Panc1 (cell line): ENCODE measurements around the gene ITGB5. TPM values are rescaled to one million over a fixed set of nuclear protein-coding genes. Genes with fewer than 3 reads are reported as not detected.
A peak's percentile ranks its signal among the peaks of the same experiment; 100 is the strongest.

Experiments used
- ATAC-seq: fragments of 200-7000 bp; cut with Tn5 transposase; 2 replicates; pipeline ENCODE4 v1.9.1; 2020; ENCODE audit warnings: mild to moderate bottlenecking, moderate library complexity
- BruUV-seq: library from RNA; stranded (reverse); fragments of 400-500 nt; replicated peaks from 2 replicates; lab custom pipeline; 2021; lab: Mats Ljungman, UMichigan
- CTCF ChIA-PET: fragments of 300-600 bp; sonication (Branson Sonifier 250); formaldehyde crosslinking; loops from one replicate; lab custom pipeline; 2022; ENCODE audit warnings: antibody characterized with exemption; lab: Charles Lee
- POLR2A ChIA-PET: fragments of 300-600 bp; sonication (Branson Sonifier 250); formaldehyde crosslinking; loops from one replicate; lab custom pipeline; 2022; ENCODE audit warnings: antibody characterized with exemption; lab: Charles Lee
- DNase-seq: peaks from one replicate; pipeline ENCODE4 v3.0.0-alpha.2; 2010; ENCODE audit warnings: low read depth, low spot score
- H3K27ac ChIP-seq: 2 replicates; pipeline ENCODE4 v1.5.1; 2011; ENCODE audit warnings: mild to moderate bottlenecking, low read length, inconsistent platforms
- H3K27me3 ChIP-seq: fragments of 200-500 bp; sonication (Bioruptor generic); 2 replicates; pipeline ENCODE4 v1.6.0; 2014; ENCODE audit warnings: low read length, inconsistent platforms; ENCODE audit not compliant: control insufficient read depth, insufficient read depth
- H3K36me3 ChIP-seq: fragments of 200-500 bp; sonication (Bioruptor generic); 2 replicates; pipeline ENCODE4 v1.5.1; 2014; ENCODE audit warnings: inconsistent platforms, mild to moderate bottlenecking, low read length, moderate library complexity; ENCODE audit not compliant: control insufficient read depth, insufficient read depth
- H3K4me1 ChIP-seq: 2 replicates; pipeline ENCODE4 v1.5.1; 2011; ENCODE audit warnings: inconsistent platforms, mild to moderate bottlenecking, low read length, moderate library complexity; ENCODE audit not compliant: control insufficient read depth, insufficient read depth
- H3K4me3 ChIP-seq, 2 experiments: 2 replicates each; pipeline ENCODE4 v1.5.1; 2011 to 2012; ENCODE audit warnings: low read depth in 2 of 2, low read length in 2 of 2, mild to moderate bottlenecking in 2 of 2, inconsistent platforms in 1 of 2, moderate library complexity in 1 of 2
- H3K9me3 ChIP-seq: fragments of 200-500 bp; sonication (Bioruptor generic); 2 replicates; pipeline ENCODE4 v1.5.1; 2014; ENCODE audit warnings: low read depth, mild to moderate bottlenecking, inconsistent platforms, low read length, moderate library complexity; ENCODE audit not compliant: control insufficient read depth, insufficient read depth
- POLR2AphosphoS5 ChIP-seq: IDR thresholded peaks from 2 replicates; pipeline ENCODE4 v1.6.1; 2012; ENCODE audit warnings: mild to moderate bottlenecking, low read depth, low read length, moderate library complexity
- SIN3A ChIP-seq: IDR thresholded peaks from 2 replicates; pipeline ENCODE4 v1.6.1; 2012; ENCODE audit warnings: low read depth, mild to moderate bottlenecking, low read length, moderate library complexity, borderline replicate concordance; ENCODE audit not compliant: insufficient read depth
- TCF7L2 ChIP-seq: IDR thresholded peaks from 2 replicates; pipeline ENCODE4 v1.6.1; 2011; ENCODE audit warnings: mild to moderate bottlenecking, low read depth, low read length, inconsistent platforms
- in situ Hi-C: cut with HindIII; loops from 2 replicates; pipeline ENCODE4 v1.10.0; 2016; ENCODE audit warnings: low sequenced_read_pairs, low pct_unique_long_range_greater_than_20kb
- intact Hi-C: fragments of 100-400 bp; cut with micrococcal nuclease; formaldehyde crosslinking; loops from one replicate; pipeline ENCODE4 v1.10.0; 2022; ENCODE audit not compliant: unreplicated experiment
- total RNA-seq: library from RNA; stranded (reverse); gene quantifications from one replicate; pipeline ENCODE4 v1.2.1, GENCODE V29; 2021; ENCODE audit not compliant: unreplicated experiment
- TF ChIP-seq, protein P1 (sequence below), 2 experiments: IDR thresholded peaks; 2 replicates each; pipeline ENCODE4 v1.6.1; 2011 to 2012; ENCODE audit warnings: low read depth in 2 of 2, control low read depth in 1 of 2, low read length in 1 of 2, mild to moderate bottlenecking in 1 of 2, moderate library complexity in 1 of 2; ENCODE audit not compliant: insufficient read depth in 1 of 2
- TF ChIP-seq, protein P2 (sequence below): fragments of 450-650 bp; IDR thresholded peaks from 2 replicates; pipeline ENCODE4 v1.5.1; 2017; ENCODE audit warnings: mild to moderate bottlenecking

ITGB5 gene
- total RNA-seq, 1 experiment from 2014 or later = 446 TPM

- intact Hi-C loops (no loop called here), in situ Hi-C loops (no loop called here)
- Histone ChIP-seq H3K9me3 (no peaks in the 10 kb centered on the region), H3K4me1 (peaks cover 64% of the 10 kb centered on the region), H3K36me3 (no peaks in the 10 kb centered on the region), H3K27me3 (no peaks in the 10 kb centered on the region), H3K4me3 (peak overlapping the region in 1 of 2 experiments; percentile 6; a peak in 1 of 4 replicates), H3K27ac (peak overlapping the region; percentile 91)
- ChIA-PET POLR2A (no interaction called here), CTCF (interaction anchor here (0.6 kb wide), 1 partner anchor 47 kb away, joined by 4 read pairs; no protein-coding TSS in a partner anchor)
- TF ChIP-seq, protein P1, sequence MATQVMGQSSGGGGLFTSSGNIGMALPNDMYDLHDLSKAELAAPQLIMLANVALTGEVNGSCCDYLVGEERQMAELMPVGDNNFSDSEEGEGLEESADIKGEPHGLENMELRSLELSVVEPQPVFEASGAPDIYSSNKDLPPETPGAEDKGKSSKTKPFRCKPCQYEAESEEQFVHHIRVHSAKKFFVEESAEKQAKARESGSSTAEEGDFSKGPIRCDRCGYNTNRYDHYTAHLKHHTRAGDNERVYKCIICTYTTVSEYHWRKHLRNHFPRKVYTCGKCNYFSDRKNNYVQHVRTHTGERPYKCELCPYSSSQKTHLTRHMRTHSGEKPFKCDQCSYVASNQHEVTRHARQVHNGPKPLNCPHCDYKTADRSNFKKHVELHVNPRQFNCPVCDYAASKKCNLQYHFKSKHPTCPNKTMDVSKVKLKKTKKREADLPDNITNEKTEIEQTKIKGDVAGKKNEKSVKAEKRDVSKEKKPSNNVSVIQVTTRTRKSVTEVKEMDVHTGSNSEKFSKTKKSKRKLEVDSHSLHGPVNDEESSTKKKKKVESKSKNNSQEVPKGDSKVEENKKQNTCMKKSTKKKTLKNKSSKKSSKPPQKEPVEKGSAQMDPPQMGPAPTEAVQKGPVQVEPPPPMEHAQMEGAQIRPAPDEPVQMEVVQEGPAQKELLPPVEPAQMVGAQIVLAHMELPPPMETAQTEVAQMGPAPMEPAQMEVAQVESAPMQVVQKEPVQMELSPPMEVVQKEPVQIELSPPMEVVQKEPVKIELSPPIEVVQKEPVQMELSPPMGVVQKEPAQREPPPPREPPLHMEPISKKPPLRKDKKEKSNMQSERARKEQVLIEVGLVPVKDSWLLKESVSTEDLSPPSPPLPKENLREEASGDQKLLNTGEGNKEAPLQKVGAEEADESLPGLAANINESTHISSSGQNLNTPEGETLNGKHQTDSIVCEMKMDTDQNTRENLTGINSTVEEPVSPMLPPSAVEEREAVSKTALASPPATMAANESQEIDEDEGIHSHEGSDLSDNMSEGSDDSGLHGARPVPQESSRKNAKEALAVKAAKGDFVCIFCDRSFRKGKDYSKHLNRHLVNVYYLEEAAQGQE (IDR thresholded peaks at IDR 0.05; ENCODE audit: insufficient read depth in 1 of 2, low read depth in 2 of 2, low read length in 1 of 2) = no peak
- TF ChIP-seq TCF7L2 = no peak
- no peak for TF ChIP-seq SIN3A
- TF ChIP-seq, protein P2, sequence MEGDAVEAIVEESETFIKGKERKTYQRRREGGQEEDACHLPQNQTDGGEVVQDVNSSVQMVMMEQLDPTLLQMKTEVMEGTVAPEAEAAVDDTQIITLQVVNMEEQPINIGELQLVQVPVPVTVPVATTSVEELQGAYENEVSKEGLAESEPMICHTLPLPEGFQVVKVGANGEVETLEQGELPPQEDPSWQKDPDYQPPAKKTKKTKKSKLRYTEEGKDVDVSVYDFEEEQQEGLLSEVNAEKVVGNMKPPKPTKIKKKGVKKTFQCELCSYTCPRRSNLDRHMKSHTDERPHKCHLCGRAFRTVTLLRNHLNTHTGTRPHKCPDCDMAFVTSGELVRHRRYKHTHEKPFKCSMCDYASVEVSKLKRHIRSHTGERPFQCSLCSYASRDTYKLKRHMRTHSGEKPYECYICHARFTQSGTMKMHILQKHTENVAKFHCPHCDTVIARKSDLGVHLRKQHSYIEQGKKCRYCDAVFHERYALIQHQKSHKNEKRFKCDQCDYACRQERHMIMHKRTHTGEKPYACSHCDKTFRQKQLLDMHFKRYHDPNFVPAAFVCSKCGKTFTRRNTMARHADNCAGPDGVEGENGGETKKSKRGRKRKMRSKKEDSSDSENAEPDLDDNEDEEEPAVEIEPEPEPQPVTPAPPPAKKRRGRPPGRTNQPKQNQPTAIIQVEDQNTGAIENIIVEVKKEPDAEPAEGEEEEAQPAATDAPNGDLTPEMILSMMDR = no peak
- TF ChIP-seq POLR2AphosphoS5 = no peak
- BruUV-seq = no TSS peak
- DNase-seq (no peak), ATAC-seq (no peak)
Measured at GRCh38 chr3:124882816-124883747, 4.1 kb downstream of the ITGB5 start.

DNA sequence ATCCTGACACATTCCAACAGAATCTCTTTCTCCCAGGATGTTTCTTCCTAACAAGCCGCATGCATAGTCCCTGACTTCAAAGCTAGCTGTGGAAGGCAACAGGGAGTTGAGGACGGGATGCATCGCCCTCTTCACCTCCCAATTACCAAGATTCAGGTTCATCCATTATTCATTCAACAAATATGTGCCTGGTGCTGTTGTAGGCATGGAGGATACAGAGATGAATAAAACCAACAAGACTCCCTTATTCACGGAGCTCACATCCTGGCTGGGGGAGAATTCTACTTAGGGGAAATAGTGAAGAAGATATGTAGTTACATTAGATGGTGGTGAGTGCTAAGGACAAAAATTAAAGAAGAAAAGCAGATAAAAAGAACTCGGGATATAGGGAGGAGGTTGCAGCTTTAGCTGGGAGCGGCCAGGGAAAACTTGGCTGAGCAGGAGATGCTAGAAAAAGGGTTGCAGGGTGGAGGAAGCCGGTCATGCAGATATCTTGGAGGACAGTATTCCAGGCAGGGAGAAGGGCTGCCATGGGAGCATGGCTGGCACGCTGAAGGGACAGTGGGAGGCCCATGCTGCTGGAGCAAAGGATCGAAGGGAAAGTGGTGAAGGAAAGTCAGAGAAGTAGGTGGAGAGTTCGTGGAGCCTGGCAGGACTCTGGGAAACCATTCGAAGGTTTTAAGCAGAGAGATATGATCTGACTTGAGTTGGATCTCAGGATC is 5.0 kb downstream of the ITGB5 start:
- Histone ChIP-seq H3K4me3 (no peak overlapping the region), H3K27me3 (no peaks in the 10 kb centered on the region), H3K4me1 (peaks cover 73% of the 10 kb centered on the region), H3K36me3 (no peaks in the 10 kb centered on the region), H3K9me3 (no peaks in the 10 kb centered on the region), H3K27ac (peak overlapping the region; percentile 91)
- intact Hi-C loops (no loop called here), in situ Hi-C loops (no loop called here)
- no peak for TF ChIP-seq POLR2AphosphoS5
- no peak for TF ChIP-seq SIN3A
- ChIA-PET POLR2A (no interaction called here), CTCF (no interaction called here)
- ATAC-seq (no peak), DNase-seq (no peak)
- no TSS peak for BruUV-seq
